Gastrocnemius medialis (tissue), 4 donors: ENCODE results near the gene EAF2. TPM values are rescaled to one million over a fixed set of nuclear protein-coding genes. Genes with fewer than 3 reads are reported as not detected.

Experiments used
- ATAC-seq, 2 donors: fragments of 150-250 bp; one replicate each; pipeline ENCODE4 v1.9.1; 2016
- DNase-seq, 2 donors: peaks; one replicate each; pipeline ENCODE4 v3.0.0-alpha.2; 2019
- H3K27ac ChIP-seq, 4 donors: fragments of 200-600 bp; sonication (generic); 1 replicate in 1 of 4; 2 replicates in 3 of 4; pipeline ENCODE4 v1.5.1; 2016 to 2018; ENCODE audit warnings: mild to moderate bottlenecking in 2 of 4, moderate library complexity in 1 of 4
- H3K27me3 ChIP-seq, 3 donors: fragments of 200-600 bp; sonication (generic) in 2 of 3; 1 replicate in 1 of 3; 2 replicates in 2 of 3; pipeline versions ENCODE4 v1.5.1 to v1.6.0; 2016 to 2019; ENCODE audit warnings: mild to moderate bottlenecking in 1 of 3, moderate library complexity in 1 of 3
- H3K36me3 ChIP-seq, 2 donors: fragments of 200-600 bp; sonication (generic) in 1 of 2; one replicate each; pipeline ENCODE4 v1.5.1; 2017 to 2018
- H3K4me1 ChIP-seq, 2 donors: fragments of 200-600 bp; sonication (generic) in 1 of 2; one replicate each; pipeline ENCODE4 v1.5.1; 2016 to 2017; ENCODE audit warnings: mild to moderate bottlenecking in 2 of 2
- H3K4me3 ChIP-seq, 4 donors: fragments of 200-600 bp; sonication (generic) in 3 of 4; 1 replicate in 1 of 4; 2 replicates in 3 of 4; pipeline ENCODE4 v1.5.1; 2016 to 2019; ENCODE audit warnings: mild to moderate bottlenecking in 2 of 4
- H3K9me3 ChIP-seq, 3 donors: fragments of 200-600 bp; sonication (generic) in 2 of 3; 1 replicate in 1 of 3; 2 replicates in 2 of 3; pipeline ENCODE4 v1.5.1; 2016 to 2019
- POLR2A ChIP-seq, 2 donors: fragments of 450-650 bp; IDR thresholded peaks; one replicate each; pipeline ENCODE4 v1.6.1; 2017; ENCODE audit warnings: antibody characterized with exemption in 2 of 2, mild to moderate bottlenecking in 2 of 2, moderate library complexity in 2 of 2
- in situ Hi-C, 4 donors: fragments of 200-750 bp; cut with MboI; loops; one replicate each; pipeline versions ENCODE4 v1.15.0 to v1.8.0; 2017; ENCODE audit warnings: low sequenced_read_pairs in 4 of 4
- intact Hi-C: fragments of 100-400 bp; cut with DNase I; formaldehyde crosslinking; loops from one replicate; pipeline ENCODE4 v1.15.1; 2023; ENCODE audit warnings: low total_unique reads
- total RNA-seq, 4 donors: library from RNA; depleted of rRNA; stranded (reverse); fragments of >200 nt; gene quantifications; one replicate each; pipeline versions ENCODE4 v1.1.0 to v1.2.3, GENCODE V29; 2016
- TF ChIP-seq, protein P1 (sequence below), 5 experiments: fragments of 450-650 bp in 3 of 5; fragments of 200-600 bp in 2 of 5; sonication (generic) in 2 of 5; IDR thresholded peaks in 4 of 5; conservative IDR thresholded peaks in 1 of 5; 1 replicate in 4 of 5; 2 replicates in 1 of 5; pipeline ENCODE4 v1.5.1; 2016 to 2019; ENCODE audit warnings: antibody characterized with exemption in 5 of 5, mild to moderate bottlenecking in 3 of 5, moderate library complexity in 3 of 5

EAF2 gene
- total RNA-seq, 4 donors from 2014 or later: 2.6 to 5.7 (median 3.6) TPM

- in situ Hi-C loops: no loop called here
- H3K4me1 ChIP-seq: peaks cover 13 to 15% of the 10 kb centered on the region in 2 donors
- intact Hi-C loops: no loop called here
- no peak within 1 kb of the TSS for H3K27ac ChIP-seq
- H3K4me3 ChIP-seq: no peak within 1 kb of the TSS
- no peaks in the 10 kb centered on the region for H3K27me3 ChIP-seq
- TF ChIP-seq, protein P1, sequence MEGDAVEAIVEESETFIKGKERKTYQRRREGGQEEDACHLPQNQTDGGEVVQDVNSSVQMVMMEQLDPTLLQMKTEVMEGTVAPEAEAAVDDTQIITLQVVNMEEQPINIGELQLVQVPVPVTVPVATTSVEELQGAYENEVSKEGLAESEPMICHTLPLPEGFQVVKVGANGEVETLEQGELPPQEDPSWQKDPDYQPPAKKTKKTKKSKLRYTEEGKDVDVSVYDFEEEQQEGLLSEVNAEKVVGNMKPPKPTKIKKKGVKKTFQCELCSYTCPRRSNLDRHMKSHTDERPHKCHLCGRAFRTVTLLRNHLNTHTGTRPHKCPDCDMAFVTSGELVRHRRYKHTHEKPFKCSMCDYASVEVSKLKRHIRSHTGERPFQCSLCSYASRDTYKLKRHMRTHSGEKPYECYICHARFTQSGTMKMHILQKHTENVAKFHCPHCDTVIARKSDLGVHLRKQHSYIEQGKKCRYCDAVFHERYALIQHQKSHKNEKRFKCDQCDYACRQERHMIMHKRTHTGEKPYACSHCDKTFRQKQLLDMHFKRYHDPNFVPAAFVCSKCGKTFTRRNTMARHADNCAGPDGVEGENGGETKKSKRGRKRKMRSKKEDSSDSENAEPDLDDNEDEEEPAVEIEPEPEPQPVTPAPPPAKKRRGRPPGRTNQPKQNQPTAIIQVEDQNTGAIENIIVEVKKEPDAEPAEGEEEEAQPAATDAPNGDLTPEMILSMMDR (IDR thresholded peaks at IDR 0.05 in 4 of 5, conservative IDR thresholded peaks at IDR 0.05 in 1 of 5): no peak
- TF ChIP-seq POLR2A (IDR thresholded peaks at IDR 0.05): no peak
- no peaks in the 10 kb centered on the region for H3K9me3 ChIP-seq
- ATAC-seq (peak in 1 of 2 donors; percentile 57), DNase-seq (no peak)
- no peaks in the 10 kb centered on the region for H3K36me3 ChIP-seq
These were observed 59.4 kb downstream of the EAF2 start, which contains the start of gene SLC15A2 for GRCh38 chr3:121894301-121894990. TSS of gene SLC15A2 (plus strand) at chr3:121894401. CDS start at chr3:121894477, 76 bp downstream.

GRCh38 chr3:121895121-121895520 is 60.1 kb downstream of the EAF2 start:
- Histone ChIP-seq H3K36me3 (no peaks in the 10 kb centered on the region), H3K27me3 (no peaks in the 10 kb centered on the region), H3K9me3 (no peaks in the 10 kb centered on the region), H3K4me3 (no peak overlapping the region), H3K27ac (no peak overlapping the region), H3K4me1 (peaks cover 13 to 15% of the 10 kb centered on the region in 2 donors)
- intact Hi-C loops (no loop called here), in situ Hi-C loops (no loop called here)
- DNase-seq (no peak), ATAC-seq (peak; percentile 58 to 98)
- TF ChIP-seq, protein P1 (IDR thresholded peaks at IDR 0.05 in 4 of 5, conservative IDR thresholded peaks at IDR 0.05 in 1 of 5): no peak
- TF ChIP-seq POLR2A (IDR thresholded peaks at IDR 0.05): no peak

DNA sequence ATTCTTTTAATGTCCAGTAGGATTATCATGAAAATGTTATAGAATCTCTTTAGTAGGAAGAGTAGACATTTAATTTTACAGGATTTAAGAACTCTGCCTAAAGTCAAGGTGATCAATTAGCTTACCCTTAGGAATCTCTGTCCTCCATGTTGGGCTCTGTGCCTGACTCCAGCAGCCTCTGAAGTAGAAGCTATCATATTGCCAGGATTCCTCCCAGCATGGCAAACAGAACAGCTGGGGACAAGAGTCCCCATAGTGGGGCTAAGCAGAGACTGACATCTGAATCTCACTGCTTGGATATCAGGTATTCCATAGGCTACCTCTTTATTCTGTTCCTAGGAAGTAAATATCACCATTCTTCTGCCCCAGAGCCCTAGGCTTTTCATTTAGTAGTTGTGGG is 60.7 kb downstream of the EAF2 start:
- in situ Hi-C loops: no loop called here
- TF ChIP-seq, protein P1 (IDR thresholded peaks at IDR 0.05 in 4 of 5, conservative IDR thresholded peaks at IDR 0.05 in 1 of 5): no peak
- no peak for TF ChIP-seq POLR2A (IDR thresholded peaks at IDR 0.05)

DNA sequence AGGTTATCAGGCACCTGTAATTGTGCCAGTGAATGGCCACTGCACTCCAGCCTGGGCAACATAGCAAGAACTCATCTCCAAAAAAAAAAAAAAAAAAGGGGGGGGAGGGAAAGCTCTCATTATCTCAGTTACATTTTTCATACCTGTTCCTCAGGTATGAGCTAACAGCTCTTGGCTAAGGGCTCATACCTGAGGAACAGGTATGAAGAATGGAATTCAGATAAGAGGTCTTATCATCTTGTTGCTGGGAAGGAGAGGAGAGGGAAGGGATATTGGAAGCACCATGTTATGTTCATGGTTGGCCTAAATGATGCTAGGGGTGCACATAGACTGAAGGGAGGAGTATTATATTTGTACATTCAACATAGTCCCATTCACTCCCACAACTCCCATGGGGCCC is 61.8 kb downstream of the EAF2 start:
- intact Hi-C loops (no loop called here), in situ Hi-C loops (no loop called here)
- H3K27ac ChIP-seq: no peak overlapping the region
- TF ChIP-seq, protein P1 (IDR thresholded peaks at IDR 0.05 in 4 of 5, conservative IDR thresholded peaks at IDR 0.05 in 1 of 5): no peak
- TF ChIP-seq POLR2A (IDR thresholded peaks at IDR 0.05): no peak
- H3K4me1 ChIP-seq: peaks cover 13 to 15% of the 10 kb centered on the region in 2 donors
- no peaks in the 10 kb centered on the region for H3K27me3 ChIP-seq
- ATAC-seq (no peak), DNase-seq (no peak)
- H3K9me3 ChIP-seq: no peaks in the 10 kb centered on the region
- H3K4me3 ChIP-seq: no peak overlapping the region
- no peaks in the 10 kb centered on the region for H3K36me3 ChIP-seq

More for the DNA sequence above, 60.7 kb downstream of the EAF2 start:
- ATAC-seq (no peak), DNase-seq (no peak)
- no peaks in the 10 kb centered on the region for H3K36me3 ChIP-seq
- no peaks in the 10 kb centered on the region for H3K27me3 ChIP-seq
- H3K27ac ChIP-seq: no peak overlapping the region
- H3K4me1 ChIP-seq: peaks cover 13 to 15% of the 10 kb centered on the region in 2 donors
- H3K9me3 ChIP-seq: no peaks in the 10 kb centered on the region
- H3K4me3 ChIP-seq: no peak overlapping the region
- intact Hi-C loops: no loop called here
